ENCODE measurements around the gene FGGY.

DNA sequence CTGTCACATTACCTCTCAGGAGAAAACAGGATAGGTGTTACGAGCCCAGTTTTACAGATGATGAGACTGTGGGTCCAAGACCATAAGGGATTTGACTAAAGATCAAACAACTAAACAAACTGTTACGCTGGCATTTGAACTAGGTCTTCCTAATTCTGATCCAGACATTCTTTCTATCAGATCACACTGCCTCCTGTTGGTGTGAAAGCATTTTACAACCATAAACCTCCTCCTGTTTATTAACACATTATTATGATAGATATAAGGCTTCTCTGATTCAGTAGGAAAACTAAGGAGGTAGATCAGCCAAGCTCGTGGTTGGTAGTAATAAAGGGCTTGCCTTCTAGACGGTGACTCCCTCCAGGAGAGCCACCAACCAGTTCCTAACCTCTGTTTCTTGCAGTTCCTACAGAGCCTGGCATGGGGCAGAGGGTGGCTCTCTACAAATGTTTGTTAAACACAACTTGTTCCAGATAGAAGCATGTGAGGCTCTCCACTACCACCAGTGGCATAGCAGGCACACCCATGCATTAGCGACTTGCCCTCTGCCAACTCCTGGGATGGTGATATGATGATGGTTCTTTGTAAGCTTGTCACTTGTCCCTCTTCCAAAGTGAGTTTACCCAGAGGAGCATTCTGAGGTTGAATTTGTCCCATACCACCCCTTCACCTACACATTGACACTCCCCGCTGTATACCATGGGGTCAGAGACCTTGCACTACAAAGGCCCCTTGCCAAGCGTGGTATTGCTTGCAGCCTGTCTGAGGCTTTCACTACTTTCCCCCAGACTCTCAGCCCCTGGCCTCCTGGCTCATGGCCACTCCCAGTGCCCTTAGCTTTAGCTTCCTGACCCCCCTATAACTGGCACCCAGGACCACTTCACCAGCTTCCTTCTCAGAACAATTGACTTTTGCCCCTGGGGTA is 421.4 kb downstream of the FGGY start:
- TF ChIP-seq POLR2AphosphoS5 (IDR thresholded peaks at IDR 0.05; ENCODE audit: borderline replicate concordance, low read depth, low read length): no peak
- no peak for TF ChIP-seq EZH2 (IDR thresholded peaks at IDR 0.05)
